ENCODE results near the gene TMEM150B.

TMEM150B gene

DNA sequence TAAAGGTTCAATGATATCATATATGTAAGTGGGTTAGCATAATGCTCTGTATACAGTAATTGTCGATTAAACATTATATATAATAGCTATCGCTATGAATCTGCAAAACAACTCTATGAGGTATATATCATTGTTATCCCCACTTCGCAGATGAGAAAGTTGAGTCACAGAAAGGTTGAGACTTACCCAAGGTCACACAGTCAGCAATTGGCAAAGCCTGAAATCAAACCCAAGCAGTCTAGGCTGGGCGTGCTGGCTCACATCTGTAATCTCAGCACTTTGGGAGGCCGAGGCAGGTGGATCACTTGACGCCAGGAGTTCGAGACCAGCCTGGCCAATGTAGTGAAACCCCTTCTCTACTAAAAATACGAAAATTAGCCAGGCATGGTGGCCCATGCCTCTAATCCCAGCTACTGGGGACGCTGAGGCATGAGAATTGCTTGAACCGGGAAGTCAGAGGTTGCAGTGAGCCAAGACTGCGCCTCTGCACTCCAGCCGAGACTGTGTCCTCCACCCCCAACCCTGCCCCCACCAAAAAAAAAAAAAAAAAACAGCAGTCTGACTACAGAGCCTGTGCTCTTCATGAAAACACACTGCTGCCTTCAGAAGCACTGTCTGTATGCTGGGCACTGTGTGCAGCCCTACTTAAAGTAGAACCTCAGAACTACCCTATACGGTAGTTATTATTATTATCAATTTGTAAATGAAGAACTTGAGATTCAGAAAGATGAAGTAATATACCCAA, 46.6 kb downstream of the TMEM150B start:
- DNase-seq (ENCODE audit: low read depth): no peak

GRCh38 chr19:55277494-55277893, 47.6 kb downstream of the TMEM150B start:
- DNase-seq (ENCODE audit: low read depth): no peak

DNA sequence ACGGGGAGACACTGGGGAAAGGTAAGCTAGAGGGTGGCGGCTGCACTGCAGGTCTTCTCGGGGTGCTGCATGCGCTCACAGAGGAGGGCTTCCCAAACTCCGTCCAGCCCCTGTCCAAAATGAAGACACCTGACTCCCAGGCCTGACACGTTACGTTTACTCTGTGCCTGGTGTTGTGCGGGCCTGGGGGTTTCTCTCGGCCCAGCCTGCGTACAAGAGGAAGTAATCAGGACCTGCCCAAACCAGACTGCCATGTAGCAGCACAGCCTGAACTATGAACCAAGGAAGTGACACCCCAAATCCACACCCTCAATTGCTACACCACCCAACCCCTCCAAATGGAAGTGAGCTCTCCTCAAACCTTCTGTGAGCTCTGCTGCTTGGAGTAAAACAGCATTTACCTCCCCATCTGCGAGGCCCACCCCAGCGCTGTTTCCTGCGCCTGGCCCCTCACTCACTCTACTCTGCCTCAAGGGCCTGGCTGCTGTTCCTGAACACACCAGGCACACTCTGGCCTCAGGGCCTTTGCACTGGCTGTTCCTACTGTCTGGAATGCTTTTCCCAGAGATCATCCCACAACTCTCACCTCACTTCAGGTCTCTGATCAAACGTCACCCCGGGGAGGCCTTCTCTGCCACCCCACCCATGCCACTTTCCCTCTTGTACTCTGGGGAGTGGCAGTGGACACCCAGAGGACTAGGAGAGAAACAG, 48.3 kb downstream of the TMEM150B start:
- DNase-seq (ENCODE audit: low read depth): no peak

- no peak for DNase-seq (ENCODE audit: low read depth)
Observed at GRCh38 chr19:55275851-55276719, 49.1 kb downstream of the TMEM150B start.

- no peak for DNase-seq (ENCODE audit: low read depth)
Observed at GRCh38 chr19:55273978-55274707, 51.0 kb downstream of the TMEM150B start.

GRCh38 chr19:55272142-55272541, 53.0 kb downstream of the TMEM150B start:
- DNase-seq (ENCODE audit: low read depth): no peak

GRCh38 chr19:55270172-55270942, 54.8 kb downstream of the TMEM150B start:
- no peak for DNase-seq (ENCODE audit: low read depth)

DNA sequence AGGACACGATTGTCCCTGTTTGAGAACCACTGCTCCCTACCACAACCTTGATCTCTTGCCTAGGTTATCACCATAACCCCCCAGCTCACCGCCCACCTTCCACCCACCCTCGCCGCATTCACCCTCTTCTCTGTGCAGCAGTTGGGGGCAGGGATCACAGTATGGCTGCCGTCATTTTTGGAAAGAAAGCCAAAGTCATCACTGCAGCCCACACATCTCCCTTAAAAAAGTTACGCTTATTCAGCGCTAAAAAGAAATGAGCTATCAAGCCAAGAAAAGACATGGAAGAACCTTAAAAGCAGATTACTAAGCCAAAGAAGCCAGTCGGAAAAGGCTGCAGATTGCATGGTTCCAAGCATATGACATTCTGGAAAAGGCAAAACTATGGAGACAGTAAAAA, 55.8 kb downstream of the TMEM150B start:
- DNase-seq (ENCODE audit: low read depth): no peak

DNA sequence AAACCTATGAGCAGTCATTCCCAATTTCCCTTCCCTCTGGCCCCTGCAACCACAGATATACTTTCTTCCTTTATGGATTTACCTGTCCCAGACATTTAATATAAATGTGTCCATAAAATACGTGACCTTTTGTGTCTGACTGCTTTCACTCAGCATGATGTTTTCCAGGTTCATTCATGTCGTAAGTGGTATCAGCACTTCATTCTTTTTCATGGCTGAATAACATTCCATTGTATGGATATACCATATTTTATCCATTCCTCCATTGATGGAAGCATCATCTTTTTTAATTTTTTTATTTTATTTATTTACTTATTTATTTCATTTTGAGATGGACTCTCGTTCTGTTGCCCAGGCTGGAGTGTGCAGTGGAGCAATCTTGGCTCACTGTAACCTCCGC, 58.3 kb downstream of the TMEM150B start:
- DNase-seq (ENCODE audit: low read depth): no peak

- no peak for DNase-seq (ENCODE audit: low read depth)
Observed at GRCh38 chr19:55266404-55266803, 58.7 kb downstream of the TMEM150B start.

GRCh38 chr19:55265723-55266386, 59.3 kb downstream of the TMEM150B start:
- no peak for DNase-seq (ENCODE audit: low read depth)

GRCh38 chr19:55265173-55265572, 60.0 kb downstream of the TMEM150B start:
- DNase-seq (ENCODE audit: low read depth): no peak

DNA sequence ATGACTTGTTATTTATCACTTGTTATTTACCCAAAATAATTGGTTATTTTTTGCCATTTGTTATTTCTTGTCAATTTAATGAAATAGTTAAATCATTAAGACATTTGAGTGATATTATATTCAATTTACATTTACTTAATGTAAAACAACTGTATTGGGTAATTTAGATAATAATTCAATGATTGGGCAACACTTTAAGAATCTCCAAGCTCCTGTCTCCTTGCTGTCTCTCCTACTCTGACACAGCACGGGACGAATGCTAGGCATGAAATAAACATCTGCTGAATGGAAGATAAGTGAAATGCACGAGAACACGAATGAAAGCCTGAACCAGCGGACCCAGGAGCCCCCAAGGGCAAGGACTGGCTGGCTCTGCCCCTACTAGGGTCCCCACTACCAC, 60.6 kb downstream of the TMEM150B start:
- no peak for DNase-seq (ENCODE audit: low read depth)
